ENCODE results near the gene THAP6. TPM values are rescaled to one million over a fixed set of nuclear protein-coding genes. Genes with fewer than 3 reads are reported as not detected.

The THAP6 gene, protein sequence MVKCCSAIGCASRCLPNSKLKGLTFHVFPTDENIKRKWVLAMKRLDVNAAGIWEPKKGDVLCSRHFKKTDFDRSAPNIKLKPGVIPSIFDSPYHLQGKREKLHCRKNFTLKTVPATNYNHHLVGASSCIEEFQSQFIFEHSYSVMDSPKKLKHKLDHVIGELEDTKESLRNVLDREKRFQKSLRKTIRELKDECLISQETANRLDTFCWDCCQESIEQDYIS
- 8.2 and 12.6 TPM in 2 replicates for total RNA-seq

DNA sequence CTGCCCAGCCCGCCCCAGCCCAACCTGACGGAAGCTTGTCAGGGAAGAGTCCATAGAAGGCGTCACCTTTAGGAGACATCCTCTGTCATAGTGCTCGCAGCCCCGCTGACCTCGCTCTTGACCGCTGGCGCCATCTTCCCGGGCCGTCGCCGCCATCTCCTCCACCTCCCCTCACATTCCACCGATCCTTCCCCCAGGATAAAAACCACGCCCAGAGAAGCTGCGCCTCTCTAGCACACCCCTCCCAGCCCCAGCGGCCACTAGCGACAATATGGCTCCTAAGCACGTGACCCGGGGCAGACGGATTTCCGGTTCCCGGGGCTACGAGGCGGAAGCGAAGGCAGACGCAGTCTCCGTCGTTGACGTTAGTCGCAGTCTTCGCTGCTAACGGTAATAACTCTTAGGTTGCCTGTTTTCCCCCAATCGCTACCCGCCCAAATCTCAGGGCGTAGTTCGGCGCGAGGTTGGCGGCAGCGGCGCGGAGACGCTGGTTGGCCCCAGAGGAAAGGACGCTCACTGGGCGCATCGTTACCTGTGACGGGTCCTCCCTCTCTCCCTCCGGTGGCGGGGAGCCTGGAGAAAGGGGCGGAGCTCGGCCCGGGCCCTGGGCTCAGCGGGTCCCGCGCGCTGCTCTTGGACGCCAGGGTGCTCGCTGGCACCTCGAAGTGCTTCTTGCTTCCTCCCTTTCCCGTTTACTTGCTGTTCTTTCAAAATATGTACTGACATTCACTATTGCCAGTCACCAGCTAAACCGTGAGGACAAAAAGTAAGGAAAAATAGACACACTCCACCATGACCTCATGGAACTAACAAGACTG is at the start of gene THAP6, which contains the start of gene RCHY1:
THAP6 (plus strand) TSS at position 343 of the 818 bp plus-strand sequence. CDS start 980 bp downstream, outside the sequence.
RCHY1 (minus strand) TSS at position 273 of the 818 bp plus-strand sequence; CDS start at position 156, 117 bp downstream.

DNA sequence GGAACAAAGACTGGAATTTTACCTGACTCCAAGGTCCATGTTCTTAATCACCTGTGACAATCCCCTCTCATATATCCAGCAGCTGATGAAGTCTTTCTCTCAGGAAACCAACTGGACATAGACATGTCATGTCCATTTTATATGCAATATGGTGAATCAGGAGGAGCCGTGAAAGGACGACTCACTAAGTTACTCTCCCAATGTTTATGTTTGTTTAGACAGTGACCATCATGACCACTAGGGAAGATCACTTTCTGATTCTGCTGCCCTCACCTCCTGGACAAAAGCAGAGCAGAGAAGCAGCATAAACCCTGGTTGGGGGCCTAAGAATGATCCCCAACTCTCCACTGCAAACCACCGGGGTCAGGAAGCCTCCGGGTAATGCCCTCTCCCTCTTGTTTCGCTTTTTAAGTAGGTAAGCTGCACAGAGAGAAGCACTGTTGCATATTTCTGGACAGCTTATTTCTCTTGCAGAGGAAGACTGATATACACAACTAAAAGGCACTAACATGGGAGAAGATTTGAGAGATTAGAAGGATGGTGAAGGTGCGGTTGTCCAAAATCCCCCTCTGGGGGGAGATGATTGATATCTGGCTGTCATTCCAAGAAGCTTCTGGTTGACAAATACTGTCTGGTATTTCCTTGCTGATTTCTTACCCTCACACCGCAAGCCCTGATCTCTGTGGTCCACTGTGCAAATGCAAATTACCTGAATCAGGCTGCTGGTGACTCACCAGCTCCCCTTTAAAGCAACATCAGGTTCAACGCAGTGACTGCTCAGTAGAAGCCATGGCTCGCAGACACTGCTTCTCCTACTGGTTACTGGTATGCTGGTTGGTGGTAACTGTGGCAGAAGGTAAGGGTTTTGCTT is 41.3 kb downstream of the THAP6 start, which contains the start of gene ODAPH:
ODAPH (plus strand) TSS at position 773 of the 871 bp plus-strand sequence; CDS start at position 790, 17 bp downstream.

Other genes with a start within 250 kb of the THAP6 start
- 14.5 and 25.3 TPM in 2 replicates for gene RCHY1, start 70 bp upstream of the THAP6 start, total RNA-seq
- 0.96 TPM in 1 of 2 replicates, not detected in the other for gene ODAPH, start 41.6 kb downstream of the THAP6 start, total RNA-seq
- gene CDKL2, start 116.1 kb downstream of the THAP6 start, total RNA-seq, result 1.1 and 3.6 TPM in 2 replicates
- gene G3BP2, start 158.9 kb downstream of the THAP6 start, total RNA-seq, result 175 and 190 TPM in 2 replicates
- gene USO1, start 210.1 kb downstream of the THAP6 start, total RNA-seq, result 80.0 and 117 TPM in 2 replicates

Measured in tracheal epithelial cell (primary cell).